WERI-Rb-1 (cell line): ENCODE measurements around the gene DLG4.
"Not testable (repeated sequence)": the region's sequence is repeated elsewhere in the genome, so short reads cannot be mapped to it uniquely, and the experiment has no call there.

Experiments
- DNase-seq: peaks from one replicate; pipeline ENCODE4 v3.0.0-alpha.2; 2020
- H3K27ac ChIP-seq: fragments of 250-450 bp; sonication (Bioruptor Pico); 2 replicates; pipeline ENCODE4 v1.5.1; 2020; ENCODE audit warnings: mild to moderate bottlenecking, moderate library complexity
- H3K27me3 ChIP-seq: fragments of 250-450 bp; sonication (Bioruptor Pico); 2 replicates; pipeline ENCODE4 v1.5.1; 2021; ENCODE audit warnings: mild to moderate bottlenecking, low read depth, moderate library complexity; ENCODE audit not compliant: insufficient read depth, severe bottlenecking
- H3K36me3 ChIP-seq: fragments of 250-450 bp; sonication (Bioruptor Pico); 2 replicates; pipeline ENCODE4 v1.5.1; 2020; ENCODE audit warnings: mild to moderate bottlenecking, moderate library complexity
- H3K4me3 ChIP-seq: 2 replicates; pipeline ENCODE4 v1.5.1; 2011; ENCODE audit warnings: low read depth, mild to moderate bottlenecking, control low read depth, low read length
- H3K9me3 ChIP-seq: fragments of 250-450 bp; sonication (Bioruptor Pico); 2 replicates; pipeline ENCODE4 v1.5.1; 2021; ENCODE audit warnings: mild to moderate bottlenecking, moderate library complexity; ENCODE audit not compliant: severe bottlenecking
- TF ChIP-seq, protein P1 (sequence below): IDR thresholded peaks from 2 replicates; pipeline ENCODE4 v1.5.1; 2011; ENCODE audit warnings: low read depth, mild to moderate bottlenecking, control low read depth, inconsistent platforms, low read length

DLG4 gene

GRCh38 chr17:7173687-7174602, 45.7 kb downstream of the DLG4 start:
- TF ChIP-seq, protein P1, sequence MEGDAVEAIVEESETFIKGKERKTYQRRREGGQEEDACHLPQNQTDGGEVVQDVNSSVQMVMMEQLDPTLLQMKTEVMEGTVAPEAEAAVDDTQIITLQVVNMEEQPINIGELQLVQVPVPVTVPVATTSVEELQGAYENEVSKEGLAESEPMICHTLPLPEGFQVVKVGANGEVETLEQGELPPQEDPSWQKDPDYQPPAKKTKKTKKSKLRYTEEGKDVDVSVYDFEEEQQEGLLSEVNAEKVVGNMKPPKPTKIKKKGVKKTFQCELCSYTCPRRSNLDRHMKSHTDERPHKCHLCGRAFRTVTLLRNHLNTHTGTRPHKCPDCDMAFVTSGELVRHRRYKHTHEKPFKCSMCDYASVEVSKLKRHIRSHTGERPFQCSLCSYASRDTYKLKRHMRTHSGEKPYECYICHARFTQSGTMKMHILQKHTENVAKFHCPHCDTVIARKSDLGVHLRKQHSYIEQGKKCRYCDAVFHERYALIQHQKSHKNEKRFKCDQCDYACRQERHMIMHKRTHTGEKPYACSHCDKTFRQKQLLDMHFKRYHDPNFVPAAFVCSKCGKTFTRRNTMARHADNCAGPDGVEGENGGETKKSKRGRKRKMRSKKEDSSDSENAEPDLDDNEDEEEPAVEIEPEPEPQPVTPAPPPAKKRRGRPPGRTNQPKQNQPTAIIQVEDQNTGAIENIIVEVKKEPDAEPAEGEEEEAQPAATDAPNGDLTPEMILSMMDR, result no peak
- DNase-seq, result no peak
- no peak overlapping the region for H3K4me3 ChIP-seq

DNA sequence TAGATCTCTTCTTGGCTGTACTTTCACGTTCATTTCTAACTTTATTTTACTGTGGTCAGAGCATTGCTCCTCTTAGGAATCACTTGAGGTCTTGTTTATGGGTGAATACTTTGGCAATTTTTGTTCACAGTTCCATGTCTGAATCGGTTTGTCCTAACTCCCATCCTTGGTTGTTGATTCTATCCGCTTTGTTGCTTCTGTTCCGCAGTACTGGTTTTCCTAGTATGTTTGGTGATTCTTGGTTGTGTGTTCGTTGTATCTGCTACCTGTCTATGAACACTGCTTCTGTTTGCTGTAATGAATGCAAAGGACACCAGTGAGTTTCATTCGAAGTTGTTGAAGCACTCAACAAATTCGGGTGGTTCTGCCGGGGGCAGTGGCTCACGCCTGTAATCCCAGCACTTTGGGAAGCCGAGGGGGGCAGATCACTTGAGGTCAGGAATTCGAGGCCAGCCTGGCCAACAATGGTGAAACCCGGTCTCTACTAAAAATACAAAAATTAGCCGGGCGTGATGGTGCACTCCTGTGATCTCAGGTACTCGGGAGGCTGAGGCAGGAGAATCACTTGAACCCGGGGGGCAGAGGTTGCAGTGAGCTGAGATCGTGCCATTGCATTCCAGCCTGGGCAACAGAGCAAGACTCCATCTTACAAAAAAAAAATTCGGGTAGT, 47.0 kb downstream of the DLG4 start:
- not testable (repeated sequence) for DNase-seq, H3K27ac ChIP-seq, H3K4me3 ChIP-seq, H3K27me3 ChIP-seq, H3K9me3 ChIP-seq, H3K36me3 ChIP-seq

More at GRCh38 chr17:7173687-7174602, 45.7 kb downstream of the DLG4 start:
- no peaks in the 10 kb centered on the region for H3K27me3 ChIP-seq
- no peaks in the 10 kb centered on the region for H3K9me3 ChIP-seq
- no peak overlapping the region for H3K27ac ChIP-seq
- peaks cover 3% of the 10 kb centered on the region for H3K36me3 ChIP-seq

DNA sequence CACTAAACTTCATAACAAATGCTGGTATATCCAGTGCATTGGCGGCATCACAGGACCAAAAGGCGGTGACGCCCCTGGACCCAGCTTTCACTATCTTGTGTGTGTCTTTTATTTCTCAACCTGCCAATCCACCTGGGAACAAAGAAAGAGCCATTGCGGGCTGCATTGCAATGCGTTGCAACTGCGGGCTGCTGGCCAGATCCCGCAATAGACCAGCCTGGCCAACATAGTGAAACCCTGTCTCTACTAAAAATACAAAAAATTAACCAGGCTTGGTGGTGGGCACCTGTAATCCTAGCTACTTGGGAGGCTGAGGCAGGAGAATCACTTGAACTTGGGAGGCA, 50.1 kb downstream of the DLG4 start:
- not testable (repeated sequence) for H3K36me3 ChIP-seq, H3K4me3 ChIP-seq, DNase-seq, H3K9me3 ChIP-seq, H3K27me3 ChIP-seq, H3K27ac ChIP-seq

- H3K9me3 ChIP-seq, H3K36me3 ChIP-seq, DNase-seq, H3K4me3 ChIP-seq, H3K27me3 ChIP-seq, H3K27ac ChIP-seq: not testable (repeated sequence)
Observed at GRCh38 chr17:7168841-7169564, 50.6 kb downstream of the DLG4 start.

GRCh38 chr17:7167832-7168231, 51.8 kb downstream of the DLG4 start:
- TF ChIP-seq, protein P1, result no peak
- Histone ChIP-seq H3K9me3 (no peaks in the 10 kb centered on the region), H3K27me3 (no peaks in the 10 kb centered on the region), H3K27ac (no peak overlapping the region), H3K4me3 (no peak overlapping the region), H3K36me3 (peaks cover 5% of the 10 kb centered on the region)
- no peak for DNase-seq

- H3K36me3 ChIP-seq, result peaks cover 3% of the 10 kb centered on the region
- no peak for DNase-seq
- TF ChIP-seq, protein P1, result no peak
- no peak overlapping the region for H3K4me3 ChIP-seq
- H3K27me3 ChIP-seq, result no peaks in the 10 kb centered on the region
- no peaks in the 10 kb centered on the region for H3K9me3 ChIP-seq
- H3K27ac ChIP-seq, result no peak overlapping the region
Observed at GRCh38 chr17:7166873-7167272, 52.8 kb downstream of the DLG4 start.

DNA sequence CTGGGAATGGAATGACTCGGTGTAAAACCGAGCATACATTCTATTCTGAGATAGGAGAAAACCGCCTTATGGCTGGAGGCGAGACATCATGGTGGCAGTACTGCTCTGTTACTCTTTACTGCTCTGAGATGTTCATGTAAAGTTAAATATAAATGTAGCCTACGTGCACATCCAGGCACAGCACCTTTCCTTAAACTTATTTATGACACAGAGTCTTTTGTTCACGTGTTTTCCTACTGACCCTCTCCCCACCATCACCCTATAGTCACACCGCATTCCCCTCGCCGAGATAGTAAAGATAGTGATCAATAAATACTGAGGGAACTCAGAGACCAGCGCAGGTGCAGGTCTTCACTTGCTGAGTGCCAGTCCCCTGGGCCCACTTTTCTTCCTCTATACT, 60.1 kb downstream of the DLG4 start:
- H3K27me3 ChIP-seq, DNase-seq, H3K9me3 ChIP-seq, H3K36me3 ChIP-seq, H3K4me3 ChIP-seq, H3K27ac ChIP-seq: not testable (repeated sequence)

GRCh38 chr17:7158424-7158823, 61.2 kb downstream of the DLG4 start:
- H3K36me3 ChIP-seq, H3K27ac ChIP-seq, H3K27me3 ChIP-seq, H3K4me3 ChIP-seq, DNase-seq, H3K9me3 ChIP-seq: not testable (repeated sequence)
